B cell (primary cell): ENCODE data around the gene FMO2.

Source experiments
- EZH2 ChIP-seq: IDR thresholded peaks from 2 replicates; pipeline ENCODE4 v1.6.1; 2012; ENCODE audit warnings: borderline replicate concordance, low read depth, mild to moderate bottlenecking, moderate library complexity, low read length; ENCODE audit not compliant: insufficient read depth, poor library complexity, severe bottlenecking
- TF ChIP-seq, protein P1 (sequence below): fragments of 200-600 bp; IDR thresholded peaks from one replicate; pipeline ENCODE4 v1.8.0; 2022; ENCODE audit warnings: antibody characterized with exemption, mild to moderate bottlenecking

DNA sequence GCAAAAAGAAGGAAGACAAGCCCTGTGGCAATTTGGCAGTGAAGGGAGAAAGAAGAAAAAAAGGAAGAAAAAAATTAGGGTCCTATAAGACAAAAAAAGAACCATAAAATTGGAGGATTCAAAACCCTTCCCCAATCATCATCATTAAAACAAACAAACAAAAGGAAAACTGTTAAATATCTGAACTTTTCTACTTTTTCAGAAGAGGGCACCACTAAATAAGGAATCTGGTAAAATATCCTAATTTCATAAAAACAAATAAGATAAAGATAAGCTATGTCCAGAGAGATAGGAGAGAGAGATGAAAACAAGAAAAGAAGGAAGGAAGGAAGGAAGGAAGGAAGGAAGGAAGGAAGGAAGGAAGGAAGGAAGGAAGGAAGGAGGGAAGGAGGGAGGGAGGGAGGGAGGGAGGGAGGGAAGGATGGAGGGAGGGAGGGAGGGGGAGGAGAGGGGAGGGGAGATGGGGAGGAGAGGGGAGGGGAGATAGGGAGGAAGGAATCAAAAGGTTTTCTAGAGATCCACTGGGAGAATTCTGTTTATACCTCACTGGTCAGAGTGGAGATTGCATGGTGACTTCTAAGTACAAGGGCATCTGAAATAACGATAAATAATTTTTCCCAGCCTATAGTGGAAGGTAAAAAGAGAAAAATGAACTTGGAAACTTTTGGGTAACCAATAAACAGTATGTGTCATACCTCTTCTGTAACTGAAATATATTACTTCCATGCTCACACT is 10.4 kb upstream of the FMO2 start:
- TF ChIP-seq, protein P1, sequence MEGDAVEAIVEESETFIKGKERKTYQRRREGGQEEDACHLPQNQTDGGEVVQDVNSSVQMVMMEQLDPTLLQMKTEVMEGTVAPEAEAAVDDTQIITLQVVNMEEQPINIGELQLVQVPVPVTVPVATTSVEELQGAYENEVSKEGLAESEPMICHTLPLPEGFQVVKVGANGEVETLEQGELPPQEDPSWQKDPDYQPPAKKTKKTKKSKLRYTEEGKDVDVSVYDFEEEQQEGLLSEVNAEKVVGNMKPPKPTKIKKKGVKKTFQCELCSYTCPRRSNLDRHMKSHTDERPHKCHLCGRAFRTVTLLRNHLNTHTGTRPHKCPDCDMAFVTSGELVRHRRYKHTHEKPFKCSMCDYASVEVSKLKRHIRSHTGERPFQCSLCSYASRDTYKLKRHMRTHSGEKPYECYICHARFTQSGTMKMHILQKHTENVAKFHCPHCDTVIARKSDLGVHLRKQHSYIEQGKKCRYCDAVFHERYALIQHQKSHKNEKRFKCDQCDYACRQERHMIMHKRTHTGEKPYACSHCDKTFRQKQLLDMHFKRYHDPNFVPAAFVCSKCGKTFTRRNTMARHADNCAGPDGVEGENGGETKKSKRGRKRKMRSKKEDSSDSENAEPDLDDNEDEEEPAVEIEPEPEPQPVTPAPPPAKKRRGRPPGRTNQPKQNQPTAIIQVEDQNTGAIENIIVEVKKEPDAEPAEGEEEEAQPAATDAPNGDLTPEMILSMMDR = no peak
- no peak for TF ChIP-seq EZH2
